ELF-1 (cell line): ENCODE data around the gene PRR11.
A peak's percentile ranks its signal among the peaks of the same experiment; 100 is the strongest.
"Not testable (repeated sequence)": the region's sequence is repeated elsewhere in the genome, so short reads cannot be mapped to it uniquely, and the experiment has no call there.

Experiments
- DNase-seq: peaks from one replicate; pipeline ENCODE4 v3.0.0-alpha.2; 2016; ENCODE audit warnings: low read depth, low spot score

Gene PRR11

DNA sequence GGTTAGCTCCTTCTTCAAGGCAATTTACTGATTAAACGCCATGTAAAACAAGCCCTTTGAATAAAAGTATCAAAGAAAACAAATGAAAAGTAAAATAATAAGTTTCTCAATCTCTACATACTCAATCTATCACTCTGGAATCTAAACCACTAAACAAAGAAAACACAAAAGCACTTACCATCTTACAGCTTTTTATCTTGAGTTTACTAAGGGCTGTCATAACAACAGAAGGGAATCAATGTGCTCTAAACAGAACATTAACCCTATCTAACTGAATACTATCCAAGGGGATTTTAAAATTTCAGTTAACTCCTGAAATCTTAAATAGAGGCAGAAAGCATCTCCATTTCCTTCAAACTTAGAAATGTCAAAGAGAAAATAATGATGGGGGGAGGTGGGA, 4.0 kb upstream of the PRR11 start:
- no peak for DNase-seq

- no peak for DNase-seq
These were observed 2.6 kb upstream of the PRR11 start for GRCh38 chr17:59152925-59153324.

DNA sequence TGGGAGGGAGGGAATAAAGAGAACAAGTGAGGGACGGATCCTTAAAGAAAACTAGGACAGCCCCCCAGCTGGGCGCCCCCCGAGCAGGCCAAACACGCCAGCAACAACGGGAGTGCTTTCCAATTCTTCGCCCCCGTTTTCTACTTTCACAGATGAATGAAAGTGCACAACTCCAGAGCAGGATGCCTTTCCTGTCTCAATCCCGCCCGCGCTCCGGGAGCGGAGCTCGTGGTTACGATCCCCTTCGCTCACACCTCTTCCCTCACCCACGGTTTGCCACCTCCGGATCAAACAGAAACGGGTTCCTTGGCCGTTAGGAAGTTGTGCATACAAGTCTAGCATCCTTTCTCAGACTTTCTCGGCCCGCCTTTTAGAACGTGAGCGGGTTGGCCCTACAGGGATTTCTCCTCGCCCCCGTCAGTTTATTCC, 1.2 kb upstream of the PRR11 start:
- peak; percentile 72 for DNase-seq

GRCh38 chr17:59154721-59155438, 666 bp upstream of the PRR11 start, which contains the start of gene SKA2:
SKA2 (minus strand) TSS chr17:59155186; CDS start chr17:59155163, 23 bp downstream.
- no peak for DNase-seq

- no peak for DNase-seq
These were observed 4.8 kb downstream of the PRR11 start for GRCh38 chr17:59160157-59161025.

DNA sequence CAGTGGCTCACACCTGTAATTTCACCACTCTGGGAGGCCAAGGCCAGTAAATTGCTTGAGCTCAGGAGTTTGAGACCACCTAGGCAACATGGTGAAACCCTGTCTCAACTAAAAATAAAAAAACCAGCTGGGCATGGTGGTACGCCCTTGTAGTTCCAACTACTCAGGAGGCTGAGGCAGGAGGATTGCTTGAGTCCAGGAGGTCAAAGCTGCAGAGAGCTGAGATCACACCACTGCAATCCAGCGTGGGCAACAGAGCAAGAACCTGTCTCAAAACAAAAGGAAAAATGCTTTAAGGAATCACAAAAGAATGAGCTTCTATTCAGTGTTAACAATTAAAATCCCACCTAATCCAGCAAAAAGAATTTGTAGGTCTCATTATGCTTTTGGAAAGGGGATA, 5.9 kb downstream of the PRR11 start:
- DNase-seq = no peak

DNA sequence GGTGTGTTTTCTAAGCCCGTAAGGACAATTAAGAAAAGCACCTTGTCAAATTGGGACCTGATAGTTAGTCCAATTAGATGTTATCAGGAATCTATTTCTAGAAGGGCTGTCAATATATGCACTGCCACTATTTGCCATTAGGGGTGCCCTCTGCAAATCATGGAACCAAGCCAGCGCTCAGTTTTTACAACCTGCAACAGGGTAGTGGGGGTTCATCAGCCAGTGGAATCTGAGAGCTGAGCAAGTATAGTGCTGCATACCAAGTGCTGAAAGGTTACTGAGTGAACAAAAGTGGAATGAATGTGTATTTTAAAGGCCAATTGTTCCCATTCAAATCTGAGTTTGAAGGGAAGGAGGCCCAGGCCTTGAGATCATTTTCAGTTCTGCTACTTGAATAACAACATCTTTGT, 10.4 kb downstream of the PRR11 start:
- DNase-seq = peak; percentile 46

- DNase-seq = no peak
These were observed 12.0 kb downstream of the PRR11 start for GRCh38 chr17:59167571-59168001.

GRCh38 chr17:59172436-59173004, 17.0 kb downstream of the PRR11 start:
- no peak for DNase-seq

GRCh38 chr17:59174671-59175070, 19.1 kb downstream of the PRR11 start:
- no peak for DNase-seq

- no peak for DNase-seq
These were observed 19.5 kb downstream of the PRR11 start for GRCh38 chr17:59175076-59175475.

- no peak for DNase-seq
These were observed 22.9 kb downstream of the PRR11 start for GRCh38 chr17:59178266-59178985.

DNA sequence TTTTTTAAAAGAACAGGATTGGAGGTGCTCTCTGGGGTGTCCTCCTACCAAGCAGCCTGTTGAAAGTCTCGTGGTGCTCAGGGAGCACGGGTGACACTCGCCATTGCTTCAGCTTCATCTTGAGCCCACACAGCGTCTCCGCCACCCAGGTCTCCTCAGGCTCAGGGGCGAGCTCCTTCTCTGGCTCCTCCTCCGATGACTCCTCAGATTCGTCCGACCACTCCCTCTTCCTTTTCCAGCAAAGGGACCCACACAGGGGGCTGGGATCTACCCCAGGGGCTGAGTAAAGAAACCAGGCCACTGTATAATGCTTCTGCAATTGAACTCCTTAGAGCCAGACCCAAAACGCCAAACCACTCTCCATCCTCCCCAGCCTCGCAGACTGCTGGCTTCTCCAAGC, 24.1 kb downstream of the PRR11 start:
- DNase-seq = not testable (repeated sequence)

DNA sequence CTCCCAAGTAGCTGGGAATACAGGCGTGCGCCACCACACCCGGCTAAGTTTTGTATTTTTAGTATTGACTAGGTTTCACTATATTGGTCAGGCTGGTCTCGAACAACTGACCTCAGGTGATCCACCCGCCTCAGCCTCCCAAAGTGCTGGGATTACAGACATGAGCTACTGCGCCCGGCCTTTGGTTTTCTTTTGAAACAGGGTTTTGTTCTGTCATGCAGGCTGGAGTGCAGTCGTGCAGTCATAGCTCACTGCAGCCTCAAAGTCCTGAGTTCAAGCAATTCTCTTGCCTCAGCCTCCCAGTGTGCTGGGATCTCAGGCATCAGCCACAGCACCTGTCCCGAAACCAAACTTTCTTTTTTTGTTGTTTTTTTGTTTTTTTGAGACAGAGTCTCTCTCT, 25.1 kb downstream of the PRR11 start:
- no peak for DNase-seq

DNA sequence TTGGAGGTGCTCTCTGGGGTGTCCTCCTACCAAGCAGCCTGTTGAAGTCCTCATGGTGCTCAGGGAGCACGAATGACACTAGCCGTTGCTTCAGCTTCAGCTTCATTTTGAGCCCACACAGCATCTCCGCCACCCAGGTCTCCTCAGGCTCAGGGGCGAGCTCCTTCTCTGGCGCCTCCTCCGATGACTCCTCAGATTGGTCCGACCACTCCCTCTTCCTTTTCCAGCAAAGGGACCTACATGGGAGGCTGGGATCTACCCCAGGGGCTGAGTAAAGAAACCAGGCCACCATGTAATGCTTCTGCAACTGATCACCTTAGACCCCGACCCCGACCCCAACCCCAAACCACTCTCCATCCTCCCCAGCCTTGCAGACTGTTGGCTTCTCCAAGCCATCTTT, 25.9 kb downstream of the PRR11 start:
- no peak for DNase-seq

DNA sequence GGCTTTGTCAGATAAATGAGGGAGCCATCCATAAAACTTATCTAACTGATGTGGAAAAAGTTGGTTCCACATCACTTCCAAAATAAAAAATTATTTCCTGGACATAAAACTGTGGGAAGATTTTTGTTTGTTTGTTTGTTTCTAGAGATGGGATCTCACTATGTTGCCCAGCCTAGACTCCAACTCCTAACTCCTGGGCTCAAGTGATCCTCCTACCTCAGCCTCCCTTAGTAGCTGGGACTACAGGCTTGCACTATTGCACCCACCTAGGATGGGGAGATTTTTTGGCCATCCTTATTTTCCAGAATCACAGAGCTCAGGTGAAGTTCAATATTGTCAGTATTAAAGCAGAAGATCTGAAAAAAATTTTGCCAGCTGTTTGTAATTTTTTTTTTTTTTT, 30.5 kb downstream of the PRR11 start:
- no peak for DNase-seq

GRCh38 chr17:59186850-59187249, 31.3 kb downstream of the PRR11 start:
- DNase-seq = no peak

DNA sequence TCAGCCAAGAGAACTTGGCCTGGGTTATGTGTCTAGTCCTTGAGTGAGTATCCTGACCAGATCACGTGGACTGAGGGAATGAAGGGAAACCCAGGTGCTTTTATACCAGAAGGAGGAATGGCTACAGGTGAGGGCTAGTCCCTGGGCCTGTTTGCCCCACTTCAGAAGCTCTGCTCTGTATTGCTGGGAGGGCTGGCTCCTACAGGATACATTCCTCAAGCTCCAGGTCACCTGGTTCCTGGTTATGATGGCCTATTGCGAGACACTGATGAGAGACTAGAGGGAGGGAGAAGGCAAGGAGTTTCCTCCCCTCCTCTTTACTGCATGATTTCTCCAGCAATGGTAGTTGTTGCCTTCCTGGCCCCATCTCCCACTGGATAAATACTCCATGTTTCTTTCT, 35.3 kb downstream of the PRR11 start:
- DNase-seq = no peak

DNA sequence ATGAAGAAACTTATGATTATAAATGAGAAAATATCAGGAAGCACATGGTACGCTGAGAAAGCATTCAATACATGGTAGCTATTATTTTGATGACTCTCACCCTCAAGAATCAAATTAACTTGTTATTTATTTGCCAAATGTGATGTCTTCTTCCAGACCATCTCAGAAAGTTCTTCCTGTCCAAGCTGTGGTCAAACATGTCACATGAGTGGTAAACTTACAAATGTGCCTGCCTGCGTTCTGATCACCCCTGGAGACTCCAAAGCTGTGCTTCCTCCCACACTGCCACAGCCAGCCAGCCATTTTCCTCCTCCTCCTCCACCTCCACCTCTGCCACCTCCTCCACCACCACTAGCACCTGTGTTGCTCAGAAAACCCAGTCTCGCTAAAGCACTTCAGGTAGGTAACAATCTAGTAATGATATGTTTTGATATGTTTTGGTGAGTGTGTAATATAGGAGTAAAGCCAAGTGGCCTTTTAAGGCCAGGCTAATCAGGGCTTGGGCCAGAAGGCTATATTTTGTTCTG, 37.9 kb downstream of the PRR11 start:
- DNase-seq = no peak

DNA sequence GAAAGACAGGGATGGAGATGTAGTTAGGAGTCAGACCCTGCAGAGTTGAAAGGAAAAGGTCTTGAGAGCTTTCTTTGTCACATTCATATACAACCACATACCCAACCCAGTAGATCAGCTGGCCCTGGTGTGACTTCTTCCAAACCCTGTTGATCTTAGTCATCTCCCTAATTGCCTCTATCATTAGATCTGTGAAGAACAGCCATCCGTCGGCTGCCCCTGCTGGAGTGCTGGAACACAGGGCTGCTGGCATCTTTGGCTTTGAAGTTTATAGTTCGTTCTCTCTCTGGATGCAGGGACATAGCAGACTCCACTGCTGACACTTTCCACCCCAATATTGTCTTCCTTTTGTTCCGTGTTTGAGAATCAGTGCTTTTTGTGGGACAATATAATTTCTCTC, 43.9 kb downstream of the PRR11 start:
- DNase-seq = no peak

GRCh38 chr17:59202320-59202719, 46.8 kb downstream of the PRR11 start:
- no peak for DNase-seq

GRCh38 chr17:59219370-59219769, 63.8 kb downstream of the PRR11 start:
- DNase-seq = no peak
